Dendritic cell treated with granulocyte-macrophage colony-stimulating factor and Interleukin-4, amounts not matched to agents 40 ng/mL and 50 ng/mL, for 4 days (primary cell): Measurements from ENCODE around the gene SEPTIN12.

Source experiments
- H3K27ac Mint-ChIP-seq: one replicate; pipeline ENCODE4 v1.8.0; 2022; ENCODE audit warnings: mild to moderate bottlenecking, mixed read lengths
- H3K27me3 Mint-ChIP-seq: one replicate; pipeline ENCODE4 v1.8.0; 2022; ENCODE audit warnings: mild to moderate bottlenecking, mixed read lengths
- H3K36me3 Mint-ChIP-seq: one replicate; pipeline ENCODE4 v1.8.0; 2022; ENCODE audit warnings: low read depth, mixed read lengths
- H3K4me1 Mint-ChIP-seq: one replicate; pipeline ENCODE4 v1.8.0; 2022; ENCODE audit warnings: low read depth, mixed read lengths
- H3K4me3 Mint-ChIP-seq: one replicate; pipeline ENCODE4 v1.8.0; 2022; ENCODE audit warnings: mild to moderate bottlenecking, moderate library complexity, mixed read lengths
- H3K9me3 Mint-ChIP-seq: one replicate; pipeline ENCODE4 v1.8.0; 2022; ENCODE audit warnings: mixed read lengths
- intact Hi-C: fragments of 100-400 bp; cut with micrococcal nuclease; formaldehyde crosslinking; loops from one replicate; pipeline ENCODE4 v1.15.0; 2022

The SEPTIN12 gene, protein sequence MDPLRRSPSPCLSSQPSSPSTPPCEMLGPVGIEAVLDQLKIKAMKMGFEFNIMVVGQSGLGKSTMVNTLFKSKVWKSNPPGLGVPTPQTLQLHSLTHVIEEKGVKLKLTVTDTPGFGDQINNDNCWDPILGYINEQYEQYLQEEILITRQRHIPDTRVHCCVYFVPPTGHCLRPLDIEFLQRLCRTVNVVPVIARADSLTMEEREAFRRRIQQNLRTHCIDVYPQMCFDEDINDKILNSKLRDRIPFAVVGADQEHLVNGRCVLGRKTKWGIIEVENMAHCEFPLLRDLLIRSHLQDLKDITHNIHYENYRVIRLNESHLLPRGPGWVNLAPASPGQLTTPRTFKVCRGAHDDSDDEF

DNA sequence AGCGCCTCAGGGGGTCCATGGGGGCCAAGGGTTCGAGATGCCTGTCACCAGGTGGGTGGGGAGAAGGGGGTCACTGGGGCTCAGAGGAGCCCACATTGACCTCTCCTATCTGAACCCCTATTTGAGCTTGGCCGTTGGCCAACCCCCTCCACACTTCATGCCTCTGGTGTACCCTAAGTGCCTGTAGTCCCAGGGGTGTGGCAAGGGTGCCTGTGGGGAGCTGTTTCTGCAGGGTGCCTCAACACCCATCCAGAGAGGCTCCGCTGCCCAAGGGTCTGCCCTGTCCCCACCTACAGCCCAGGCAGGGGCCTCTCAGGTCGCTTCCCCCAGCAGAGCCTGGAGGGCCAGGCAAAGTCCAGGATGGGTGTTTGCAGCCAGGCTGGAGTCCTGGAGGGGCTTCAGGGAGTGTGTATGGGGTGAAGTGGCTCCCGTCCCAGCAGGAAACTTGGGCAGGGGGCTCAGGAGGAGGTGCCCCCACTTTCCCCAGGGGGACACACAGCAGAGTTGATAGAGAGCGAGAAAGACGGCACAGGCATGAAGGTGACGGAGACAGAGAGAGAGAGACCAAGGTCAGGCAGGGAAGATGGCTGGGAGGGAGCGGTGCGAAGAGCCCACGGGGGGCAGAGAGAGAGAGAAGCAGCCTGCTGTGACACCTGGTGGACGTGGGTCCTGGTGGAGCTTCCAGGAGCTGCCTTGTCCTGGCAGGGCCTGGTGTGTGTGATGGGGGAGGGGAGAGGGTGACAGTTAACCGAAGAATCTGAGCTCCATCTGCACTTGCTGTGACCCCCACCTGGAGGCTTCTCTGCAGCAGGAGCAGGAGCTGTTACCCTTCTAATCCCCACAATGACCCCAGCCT is at the start of gene SEPTIN12:
Gene SEPTIN12, minus strand, starts transcription at position 719 of the 856 bp plus-strand sequence. Its CDS starts 700 bp downstream, at position 19.
- no peak within 1 kb of the TSS for H3K4me3 Mint-ChIP-seq
- intact Hi-C loops, result no loop called here
- H3K27me3 Mint-ChIP-seq, result peaks cover 9% of the 10 kb centered on the region
- no peak within 1 kb of the TSS for H3K27ac Mint-ChIP-seq
- H3K4me1 Mint-ChIP-seq, result peaks cover 5% of the 10 kb centered on the region
- H3K9me3 Mint-ChIP-seq, result no peaks in the 10 kb centered on the region
- H3K36me3 Mint-ChIP-seq, result no peaks in the 10 kb centered on the region

DNA sequence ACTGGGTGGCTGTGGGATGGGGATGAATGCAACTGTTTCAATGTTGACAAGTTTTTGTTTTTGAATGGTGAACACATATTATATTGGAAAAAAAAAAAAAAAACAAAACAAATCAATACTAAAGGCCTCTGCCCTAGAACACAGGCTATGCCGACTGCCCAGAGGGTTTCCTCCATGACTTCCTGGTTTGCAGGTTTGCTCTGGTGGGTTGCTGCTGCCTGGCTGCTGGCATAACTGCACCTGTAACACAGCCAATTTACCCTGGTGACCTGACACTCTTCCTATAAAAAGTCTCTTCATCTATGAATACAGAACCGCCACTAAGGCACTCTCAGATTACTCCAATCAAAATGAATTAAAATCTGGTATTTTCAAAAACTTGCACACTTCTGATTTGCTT is 48.6 kb upstream of the SEPTIN12 start:
- intact Hi-C loops, result no loop called here
- Mint-ChIP-seq H3K27ac (no peak overlapping the region), H3K4me3 (no peak overlapping the region), H3K9me3 (no peaks in the 10 kb centered on the region), H3K4me1 (no peaks in the 10 kb centered on the region), H3K27me3 (no peaks in the 10 kb centered on the region), H3K36me3 (peaks cover 99% of the 10 kb centered on the region)

DNA sequence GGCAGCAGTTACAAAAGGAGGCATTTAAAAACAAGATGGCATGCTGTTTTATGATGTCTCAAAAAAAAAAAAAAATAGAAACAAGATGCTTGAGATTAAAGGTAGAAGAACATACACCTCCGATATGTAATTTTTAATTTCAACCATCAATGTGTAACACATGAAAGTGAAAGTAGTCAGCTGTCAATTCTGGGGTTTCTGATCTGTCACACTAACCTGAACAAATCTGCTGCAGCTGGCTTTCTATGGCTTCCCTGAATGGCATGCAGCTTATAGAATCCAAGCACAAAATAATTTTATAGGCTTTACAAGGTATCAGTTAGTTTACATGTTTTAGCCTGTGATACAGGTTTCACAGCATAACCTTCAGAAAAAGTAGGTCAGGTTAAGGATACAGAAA is 45.4 kb upstream of the SEPTIN12 start:
- intact Hi-C loops, result no loop called here
- Mint-ChIP-seq H3K27me3 (no peaks in the 10 kb centered on the region), H3K4me1 (no peaks in the 10 kb centered on the region), H3K4me3 (no peak overlapping the region), H3K27ac (no peak overlapping the region), H3K9me3 (no peaks in the 10 kb centered on the region), H3K36me3 (peaks cover 99% of the 10 kb centered on the region)

DNA sequence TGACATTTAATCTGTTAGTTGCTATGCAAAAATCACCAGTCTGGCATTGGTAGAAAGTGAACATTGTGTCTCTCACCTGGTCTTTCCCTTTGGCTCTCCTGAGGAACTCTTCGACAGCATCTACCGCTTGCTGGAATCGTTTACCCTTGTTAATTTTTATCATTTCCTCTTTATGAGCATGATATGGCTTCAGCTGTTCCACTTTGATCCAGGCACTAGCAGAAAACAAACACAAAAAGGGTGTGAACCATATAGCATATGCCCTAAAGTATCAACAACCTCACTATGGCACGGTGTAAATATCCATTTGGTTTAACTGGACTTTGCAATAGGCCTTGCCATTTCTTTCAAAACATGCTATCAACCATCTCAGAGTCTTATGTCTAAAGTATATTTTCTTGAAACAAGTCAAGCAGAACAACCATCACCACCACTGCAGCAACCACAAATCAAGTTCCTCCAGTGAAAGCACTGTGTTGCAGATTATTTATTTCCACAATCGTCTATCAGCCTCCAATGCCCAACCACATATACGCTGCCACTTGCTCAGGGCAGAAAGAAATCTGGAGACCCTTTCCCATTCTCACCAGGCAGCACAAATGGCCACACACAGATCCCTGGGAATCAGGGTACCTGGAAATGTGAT is 44.7 kb upstream of the SEPTIN12 start:
- no peak overlapping the region for H3K27ac Mint-ChIP-seq
- peaks cover 99% of the 10 kb centered on the region for H3K36me3 Mint-ChIP-seq
- no peak overlapping the region for H3K4me3 Mint-ChIP-seq
- H3K4me1 Mint-ChIP-seq, result no peaks in the 10 kb centered on the region
- no peaks in the 10 kb centered on the region for H3K9me3 Mint-ChIP-seq
- no peaks in the 10 kb centered on the region for H3K27me3 Mint-ChIP-seq
- intact Hi-C loops, result no loop called here

DNA sequence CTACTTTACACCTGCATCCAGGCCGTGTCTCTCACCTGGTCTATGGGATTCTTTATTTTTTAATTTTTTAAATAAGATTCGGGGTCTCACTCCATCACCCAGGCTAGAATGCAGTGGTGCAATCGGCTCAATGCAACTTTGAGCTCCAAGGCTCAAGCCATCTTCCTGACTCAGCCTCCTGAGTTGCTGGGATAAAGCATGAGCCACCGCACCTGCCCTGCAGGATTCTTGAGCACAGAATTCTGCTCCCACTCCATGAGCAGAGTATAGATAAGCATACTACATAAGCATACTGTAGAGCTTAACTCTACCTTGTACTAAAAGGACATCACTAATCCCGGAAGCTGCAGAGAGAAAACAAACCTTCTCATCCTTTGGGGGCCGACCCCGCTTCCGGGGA is 43.5 kb upstream of the SEPTIN12 start:
- H3K27ac Mint-ChIP-seq, result no peak overlapping the region
- no peaks in the 10 kb centered on the region for H3K9me3 Mint-ChIP-seq
- intact Hi-C loops, result no loop called here
- H3K27me3 Mint-ChIP-seq, result no peaks in the 10 kb centered on the region
- peaks cover 99% of the 10 kb centered on the region for H3K36me3 Mint-ChIP-seq
- H3K4me1 Mint-ChIP-seq, result no peaks in the 10 kb centered on the region
- H3K4me3 Mint-ChIP-seq, result no peak overlapping the region

DNA sequence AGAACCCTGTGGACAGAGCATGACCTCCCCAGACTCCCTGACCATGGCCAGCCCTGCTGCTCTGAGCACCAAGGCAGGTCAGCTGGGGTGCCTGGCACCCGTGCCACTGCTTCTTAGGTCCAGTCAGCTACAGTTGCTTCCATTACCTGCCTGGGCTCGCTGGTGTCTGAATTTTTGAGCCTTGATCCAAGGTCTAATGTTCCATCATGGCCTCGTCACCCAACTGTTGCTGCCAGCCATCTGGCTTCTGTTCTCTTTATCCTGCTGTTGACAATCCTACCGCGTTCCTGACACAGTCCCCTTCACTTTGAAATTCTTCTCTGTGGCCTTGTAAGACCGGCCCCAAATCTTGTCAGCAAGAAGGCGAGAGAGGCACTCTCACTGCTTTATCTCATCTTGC is 42.3 kb upstream of the SEPTIN12 start:
- Mint-ChIP-seq H3K4me3 (no peak overlapping the region), H3K27me3 (no peaks in the 10 kb centered on the region), H3K9me3 (no peaks in the 10 kb centered on the region), H3K36me3 (peaks cover 99% of the 10 kb centered on the region), H3K4me1 (no peaks in the 10 kb centered on the region), H3K27ac (no peak overlapping the region)
- intact Hi-C loops, result no loop called here

DNA sequence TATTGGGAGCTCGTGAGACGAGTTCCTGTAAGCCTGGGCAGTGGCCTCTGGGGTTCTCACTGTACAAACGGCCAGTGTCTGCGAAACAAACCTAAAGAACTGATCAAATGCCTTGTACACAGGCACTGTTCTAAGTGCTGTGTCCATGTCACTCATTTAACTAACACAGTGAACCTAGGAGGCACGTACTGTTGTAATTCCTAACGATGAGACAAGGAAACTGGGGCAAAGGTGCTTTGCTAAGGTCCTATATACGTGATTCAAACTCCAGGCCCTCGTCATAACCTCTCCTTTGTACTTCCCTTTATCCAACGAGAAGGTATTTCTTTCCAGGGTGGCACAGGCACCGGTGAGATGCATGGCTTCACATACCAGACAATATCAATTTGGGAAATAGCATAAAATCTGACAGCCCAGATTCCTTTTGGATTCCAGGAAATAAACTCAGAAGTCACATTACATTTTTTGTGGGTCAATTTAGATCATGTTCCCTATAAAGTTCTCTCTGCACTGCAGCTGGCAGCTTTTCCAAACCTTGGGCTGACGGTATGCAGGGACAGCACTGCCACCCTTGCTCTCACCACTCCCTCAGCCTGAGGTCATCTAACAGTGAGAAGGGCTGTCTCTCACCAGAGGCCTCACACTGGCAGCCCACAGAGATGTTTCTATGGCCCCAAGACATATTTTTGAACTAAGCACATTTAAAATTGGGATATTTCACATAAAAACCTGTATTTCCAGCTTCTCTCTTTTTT is 40.6 kb upstream of the SEPTIN12 start:
- intact Hi-C loops, result no loop called here
- Mint-ChIP-seq H3K27me3 (no peaks in the 10 kb centered on the region), H3K36me3 (peaks cover 100% of the 10 kb centered on the region), H3K27ac (no peak overlapping the region), H3K4me1 (no peaks in the 10 kb centered on the region), H3K9me3 (no peaks in the 10 kb centered on the region), H3K4me3 (no peak overlapping the region)

DNA sequence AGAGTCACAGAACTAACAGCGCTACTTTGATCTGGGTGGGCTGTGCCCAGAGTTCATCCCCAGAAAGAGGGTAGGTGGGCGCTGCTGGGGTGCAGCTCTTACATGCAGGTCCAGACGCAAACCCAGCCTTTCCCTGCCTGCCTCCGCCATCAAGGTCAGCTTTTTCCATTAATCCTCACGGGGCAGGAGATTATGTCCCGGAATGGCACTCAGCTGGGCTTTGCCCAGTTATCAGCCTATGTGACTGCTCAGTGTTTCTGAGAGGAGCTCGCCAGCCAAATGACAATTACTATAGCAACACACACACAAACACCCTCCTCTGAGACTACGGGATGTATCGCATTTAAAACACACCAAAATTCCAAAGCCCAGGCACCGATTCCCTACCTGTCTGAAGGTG is 38.8 kb upstream of the SEPTIN12 start:
- Mint-ChIP-seq H3K36me3 (peaks cover 100% of the 10 kb centered on the region), H3K4me3 (no peak overlapping the region), H3K27ac (no peak overlapping the region), H3K9me3 (no peaks in the 10 kb centered on the region), H3K27me3 (no peaks in the 10 kb centered on the region), H3K4me1 (no peaks in the 10 kb centered on the region)
- intact Hi-C loops, result no loop called here

DNA sequence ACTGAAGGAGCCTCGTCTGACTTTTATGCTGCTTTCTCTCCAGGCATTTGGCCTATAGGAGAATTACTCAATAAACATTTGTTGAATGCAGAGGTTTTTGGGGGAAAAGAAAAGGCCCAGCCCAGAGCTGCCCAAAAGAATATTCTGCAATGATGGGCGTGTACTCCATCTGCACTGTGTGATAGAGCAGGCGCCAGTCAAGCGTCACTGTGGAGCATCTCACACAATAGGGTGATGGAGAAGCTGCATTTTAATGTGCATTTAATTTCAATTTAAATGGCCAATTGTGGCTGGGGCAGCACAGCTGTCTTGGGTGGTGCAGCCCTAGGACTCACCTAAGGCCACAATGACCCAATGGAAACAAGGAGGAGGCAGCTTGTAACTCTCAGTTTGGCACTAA is 38.4 kb upstream of the SEPTIN12 start:
- intact Hi-C loops, result no loop called here

DNA sequence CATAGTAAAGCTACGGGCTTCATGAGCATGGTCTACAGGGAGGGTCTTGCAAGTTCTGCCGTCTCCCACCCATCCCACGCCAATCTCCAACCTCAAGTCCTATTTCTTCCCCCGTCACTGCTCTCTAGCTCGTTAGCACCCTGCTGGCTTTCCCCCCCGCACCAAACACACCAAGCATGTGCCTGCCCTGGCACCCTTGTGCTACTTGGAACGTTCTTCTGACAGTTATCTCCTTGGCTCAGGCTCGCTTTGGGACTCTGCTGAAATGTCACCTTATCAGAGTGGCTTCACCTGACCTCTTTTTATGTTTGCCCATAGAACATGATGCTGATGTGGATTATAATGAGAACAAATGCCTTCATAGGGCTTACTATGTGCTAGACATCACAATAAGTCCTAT is 37.1 kb upstream of the SEPTIN12 start:
- Mint-ChIP-seq H3K9me3 (no peaks in the 10 kb centered on the region), H3K27ac (no peak overlapping the region), H3K4me3 (no peak overlapping the region), H3K4me1 (no peaks in the 10 kb centered on the region), H3K27me3 (no peaks in the 10 kb centered on the region), H3K36me3 (peaks cover 100% of the 10 kb centered on the region)
- intact Hi-C loops, result no loop called here

More for the DNA sequence above, 38.4 kb upstream of the SEPTIN12 start:
- Mint-ChIP-seq H3K36me3 (peaks cover 100% of the 10 kb centered on the region), H3K27me3 (no peaks in the 10 kb centered on the region), H3K4me3 (no peak overlapping the region), H3K27ac (no peak overlapping the region), H3K4me1 (no peaks in the 10 kb centered on the region), H3K9me3 (no peaks in the 10 kb centered on the region)

DNA sequence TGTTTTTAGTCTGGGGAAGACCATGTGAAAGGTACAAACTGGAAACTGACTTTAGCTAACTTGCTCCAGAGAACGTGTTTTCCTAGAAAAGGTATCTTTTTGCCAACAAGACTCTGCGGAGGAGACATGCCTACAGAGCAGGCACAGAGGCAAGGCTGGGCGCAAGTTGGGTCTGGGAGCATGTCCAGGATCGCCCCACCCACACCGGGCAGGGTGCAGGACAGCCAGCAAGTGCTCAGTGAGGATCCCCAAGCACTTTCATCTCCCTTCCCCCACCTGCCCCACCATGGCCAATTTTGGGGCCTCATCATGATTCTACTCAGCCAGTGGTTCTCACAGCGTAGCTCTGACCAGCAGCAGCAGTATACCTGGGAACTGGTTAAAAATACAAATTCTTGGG is 32.5 kb upstream of the SEPTIN12 start:
- Mint-ChIP-seq H3K36me3 (peaks cover 100% of the 10 kb centered on the region), H3K27ac (no peak overlapping the region)

DNA sequence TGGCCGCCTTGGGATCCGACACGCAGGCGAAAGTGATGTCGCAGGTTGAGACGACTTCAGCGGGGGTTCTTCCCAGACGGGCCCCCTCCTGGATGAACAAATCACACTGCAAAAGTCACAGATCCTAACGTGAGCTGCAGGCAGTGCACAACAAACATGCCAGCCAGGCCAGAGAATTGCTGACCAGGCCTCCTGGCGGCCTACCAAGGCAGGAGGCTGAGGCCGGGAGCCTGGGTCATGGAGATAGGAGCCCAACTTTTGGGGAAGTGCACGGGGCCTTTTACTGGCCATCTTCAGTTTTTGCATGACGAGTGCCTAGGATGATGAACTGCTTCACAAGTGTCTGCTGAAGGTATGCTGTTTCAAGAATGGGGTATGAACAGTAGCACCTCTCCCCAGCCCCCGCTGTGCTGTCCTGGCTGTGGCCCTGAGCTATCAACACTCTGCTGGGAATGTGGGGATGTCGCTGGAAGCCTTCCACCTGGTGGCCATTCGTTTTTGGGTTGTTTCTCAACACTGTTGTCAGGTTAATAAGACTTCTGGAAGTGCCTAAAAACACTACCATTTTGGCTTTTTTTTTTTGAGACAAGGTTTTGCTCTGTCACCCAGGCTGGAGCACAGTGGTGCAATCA is 26.5 kb upstream of the SEPTIN12 start:
- intact Hi-C loops, result no loop called here
- no peaks in the 10 kb centered on the region for H3K27me3 Mint-ChIP-seq
- H3K9me3 Mint-ChIP-seq, result no peaks in the 10 kb centered on the region
- peaks cover 100% of the 10 kb centered on the region for H3K36me3 Mint-ChIP-seq
- no peaks in the 10 kb centered on the region for H3K4me1 Mint-ChIP-seq
- H3K27ac Mint-ChIP-seq, result no peak overlapping the region
- no peak overlapping the region for H3K4me3 Mint-ChIP-seq

More for the DNA sequence above, 32.5 kb upstream of the SEPTIN12 start:
- intact Hi-C loops, result no loop called here
- no peaks in the 10 kb centered on the region for H3K9me3 Mint-ChIP-seq
- H3K4me1 Mint-ChIP-seq, result no peaks in the 10 kb centered on the region
- no peak overlapping the region for H3K4me3 Mint-ChIP-seq
- no peaks in the 10 kb centered on the region for H3K27me3 Mint-ChIP-seq

DNA sequence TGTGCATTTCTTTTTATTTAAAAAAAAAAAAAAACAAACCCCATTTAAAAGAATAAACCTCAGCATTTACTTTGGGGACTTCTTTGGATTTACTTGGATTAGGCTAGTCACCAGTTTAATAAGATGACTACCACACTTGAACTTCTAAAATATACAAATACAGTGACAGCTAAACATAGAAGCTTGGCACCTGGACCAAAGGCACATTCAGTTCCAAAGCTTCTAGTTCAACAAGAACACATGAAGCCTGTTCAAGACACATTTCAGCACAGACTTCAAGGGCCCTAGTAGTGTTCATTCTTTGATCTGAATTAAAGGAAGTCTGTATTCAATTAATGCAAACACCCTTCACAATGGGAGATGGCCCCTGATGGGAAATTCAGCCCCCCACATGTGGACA is 25.9 kb upstream of the SEPTIN12 start:
- Mint-ChIP-seq H3K27ac (no peak overlapping the region), H3K4me3 (no peak overlapping the region), H3K9me3 (no peaks in the 10 kb centered on the region), H3K27me3 (no peaks in the 10 kb centered on the region), H3K4me1 (no peaks in the 10 kb centered on the region), H3K36me3 (peaks cover 100% of the 10 kb centered on the region)
- intact Hi-C loops, result no loop called here
